ENCODE measurements around the gene WAPL. TPM values are rescaled to one million over a fixed set of nuclear protein-coding genes. Genes with fewer than 3 reads are reported as not detected.

Gene WAPL
- total and polyA plus RNA-seq, 12 donors, result 11.1 to 44.5 (median 31.2) TPM

DNA sequence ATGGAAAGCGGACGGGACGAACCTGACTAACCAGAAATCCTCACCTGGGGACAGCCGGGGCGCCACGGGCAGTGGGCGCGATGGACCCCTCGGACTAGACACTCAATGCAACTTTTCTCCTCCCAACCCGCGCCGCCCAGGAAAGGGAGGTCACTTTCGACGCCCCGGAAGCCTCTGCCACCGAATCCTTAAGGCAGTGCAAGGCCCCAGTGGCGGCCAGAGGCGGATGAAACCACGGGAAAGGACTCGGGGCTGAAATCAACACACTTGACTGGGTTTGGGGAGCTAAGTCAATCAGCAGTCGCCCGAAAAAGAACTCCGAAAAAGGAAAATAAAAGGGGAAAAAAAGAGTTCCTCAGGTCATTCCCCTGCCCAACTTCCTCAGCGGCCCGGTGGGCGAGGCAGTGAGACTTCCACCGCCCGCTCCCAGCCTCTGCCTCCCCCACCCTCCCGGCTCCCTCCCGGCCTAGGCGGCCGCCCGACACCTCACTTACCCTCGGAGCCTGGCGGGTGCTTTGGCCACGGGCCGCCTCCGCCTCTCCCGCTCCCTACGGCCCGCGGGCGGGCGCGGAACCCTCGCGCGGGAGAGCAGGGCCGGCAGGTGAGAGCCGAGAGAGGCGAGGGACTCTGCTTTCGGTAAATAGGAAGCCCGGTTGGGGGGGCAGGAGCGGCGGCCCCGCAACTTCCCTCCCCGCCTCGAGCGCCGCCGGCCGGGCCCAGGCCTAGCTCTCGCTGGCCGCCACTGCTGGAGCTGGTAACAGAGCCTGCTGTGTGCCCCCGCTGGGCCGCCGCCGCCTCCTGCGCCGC is 518 bp downstream of the WAPL start:
- Histone ChIP-seq H3K27ac (peak overlapping the region; percentile 87 to 97 (median 97)), H3K4me3 (peak overlapping the region; percentile 46 to 97 (median 90)), H3K27me3 (no peaks in the 10 kb centered on the region), H3K4me1 (replicated peaks in 1 of 2) (peaks cover 20 to 61% of the 10 kb centered on the region in 2 donors), H3K36me3 (replicated peaks in 1 of 2) (no peaks in the 10 kb centered on the region), H3K9me3 (replicated peaks in 1 of 3) (no peaks in the 10 kb centered on the region)
- intact Hi-C loops (cut with DNase I), result no loop called here
- DNase-seq, result peak; percentile 62 to 78 (median 68)
- WGBS, 4 donors, result 0 to 1% (median 0%) methylated on average over 20 to 70 of the region's 70 CpGs
- TF ChIP-seq, protein P1, sequence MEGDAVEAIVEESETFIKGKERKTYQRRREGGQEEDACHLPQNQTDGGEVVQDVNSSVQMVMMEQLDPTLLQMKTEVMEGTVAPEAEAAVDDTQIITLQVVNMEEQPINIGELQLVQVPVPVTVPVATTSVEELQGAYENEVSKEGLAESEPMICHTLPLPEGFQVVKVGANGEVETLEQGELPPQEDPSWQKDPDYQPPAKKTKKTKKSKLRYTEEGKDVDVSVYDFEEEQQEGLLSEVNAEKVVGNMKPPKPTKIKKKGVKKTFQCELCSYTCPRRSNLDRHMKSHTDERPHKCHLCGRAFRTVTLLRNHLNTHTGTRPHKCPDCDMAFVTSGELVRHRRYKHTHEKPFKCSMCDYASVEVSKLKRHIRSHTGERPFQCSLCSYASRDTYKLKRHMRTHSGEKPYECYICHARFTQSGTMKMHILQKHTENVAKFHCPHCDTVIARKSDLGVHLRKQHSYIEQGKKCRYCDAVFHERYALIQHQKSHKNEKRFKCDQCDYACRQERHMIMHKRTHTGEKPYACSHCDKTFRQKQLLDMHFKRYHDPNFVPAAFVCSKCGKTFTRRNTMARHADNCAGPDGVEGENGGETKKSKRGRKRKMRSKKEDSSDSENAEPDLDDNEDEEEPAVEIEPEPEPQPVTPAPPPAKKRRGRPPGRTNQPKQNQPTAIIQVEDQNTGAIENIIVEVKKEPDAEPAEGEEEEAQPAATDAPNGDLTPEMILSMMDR (IDR thresholded peaks at IDR 0.05), result no peak
- peak in 1 of 2 donors; percentile 9 for TF ChIP-seq POLR2A (IDR thresholded peaks at IDR 0.05)

DNA sequence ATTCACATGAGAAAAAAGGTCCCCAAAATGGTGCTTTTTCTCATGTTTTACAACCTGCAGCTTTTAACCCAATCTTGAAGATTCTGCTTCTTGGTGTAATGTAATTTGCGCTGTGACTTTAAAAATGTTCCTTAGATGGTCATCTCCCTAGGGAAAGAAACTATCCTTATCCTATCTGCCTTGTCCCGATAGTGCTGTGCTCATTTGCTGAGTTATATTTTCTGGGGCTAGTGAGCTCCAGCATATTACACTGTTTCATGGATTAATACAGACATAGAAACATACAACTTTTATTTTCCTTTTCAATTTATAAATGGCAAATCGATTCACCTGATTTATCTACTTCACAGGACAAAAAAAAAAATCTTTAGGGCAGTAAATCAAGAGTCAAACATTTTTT is 2.8 kb downstream of the WAPL start:
- DNase-seq, result no peak
- H3K4me1 ChIP-seq (replicated peaks in 1 of 2), result peaks cover 20 to 70% of the 10 kb centered on the region in 2 donors
- no peaks in the 10 kb centered on the region for H3K9me3 ChIP-seq (replicated peaks in 1 of 3)
- H3K27me3 ChIP-seq, result no peaks in the 10 kb centered on the region
- H3K27ac ChIP-seq, result no peak overlapping the region
- TF ChIP-seq, protein P1 (IDR thresholded peaks at IDR 0.05), result no peak
- TF ChIP-seq POLR2A (IDR thresholded peaks at IDR 0.05), result no peak
- 53 to 60% (median 56%) methylated on average over 3 of the region's 3 CpGs for WGBS, 4 donors
- no peak overlapping the region for H3K4me3 ChIP-seq
- intact Hi-C loops (cut with DNase I), result no loop called here
- H3K36me3 ChIP-seq (replicated peaks in 1 of 2), result peaks cover 0 to 3% of the 10 kb centered on the region in 2 donors

DNA sequence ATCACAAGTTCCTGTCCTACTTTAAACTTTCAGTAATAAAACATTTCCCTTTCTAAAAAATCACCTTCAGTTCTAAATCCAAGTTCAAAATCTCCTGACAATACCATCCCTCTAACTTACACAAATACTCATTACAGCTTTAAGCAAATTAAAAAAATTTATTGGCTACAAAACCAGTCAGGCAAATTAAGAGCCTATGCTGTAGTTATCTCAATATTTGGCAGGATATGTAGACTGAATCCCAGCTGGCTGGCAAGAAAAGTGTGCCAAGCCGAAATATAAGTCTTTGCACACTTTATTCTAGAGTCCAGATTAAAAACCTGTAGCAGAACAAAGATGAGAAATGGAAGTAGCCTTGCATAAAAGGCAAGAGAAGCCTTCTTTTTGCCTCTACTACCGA is 9.5 kb downstream of the WAPL start:
- peaks cover 0 to 3% of the 10 kb centered on the region in 2 donors for H3K36me3 ChIP-seq (replicated peaks in 1 of 2)
- no peak for TF ChIP-seq POLR2A (IDR thresholded peaks at IDR 0.05)
- TF ChIP-seq, protein P1 (IDR thresholded peaks at IDR 0.05), result no peak
- DNase-seq, result no peak
- H3K27me3 ChIP-seq, result no peaks in the 10 kb centered on the region
- intact Hi-C loops (cut with DNase I), result no loop called here
- 59 to 68% (median 64%) methylated on average over 2 of the region's 2 CpGs for WGBS, 4 donors
- no peak overlapping the region for H3K4me3 ChIP-seq
- H3K4me1 ChIP-seq (replicated peaks in 1 of 2), result peaks cover 0 to 32% of the 10 kb centered on the region in 2 donors
- no peak overlapping the region for H3K27ac ChIP-seq
- no peaks in the 10 kb centered on the region for H3K9me3 ChIP-seq (replicated peaks in 1 of 3)

DNA sequence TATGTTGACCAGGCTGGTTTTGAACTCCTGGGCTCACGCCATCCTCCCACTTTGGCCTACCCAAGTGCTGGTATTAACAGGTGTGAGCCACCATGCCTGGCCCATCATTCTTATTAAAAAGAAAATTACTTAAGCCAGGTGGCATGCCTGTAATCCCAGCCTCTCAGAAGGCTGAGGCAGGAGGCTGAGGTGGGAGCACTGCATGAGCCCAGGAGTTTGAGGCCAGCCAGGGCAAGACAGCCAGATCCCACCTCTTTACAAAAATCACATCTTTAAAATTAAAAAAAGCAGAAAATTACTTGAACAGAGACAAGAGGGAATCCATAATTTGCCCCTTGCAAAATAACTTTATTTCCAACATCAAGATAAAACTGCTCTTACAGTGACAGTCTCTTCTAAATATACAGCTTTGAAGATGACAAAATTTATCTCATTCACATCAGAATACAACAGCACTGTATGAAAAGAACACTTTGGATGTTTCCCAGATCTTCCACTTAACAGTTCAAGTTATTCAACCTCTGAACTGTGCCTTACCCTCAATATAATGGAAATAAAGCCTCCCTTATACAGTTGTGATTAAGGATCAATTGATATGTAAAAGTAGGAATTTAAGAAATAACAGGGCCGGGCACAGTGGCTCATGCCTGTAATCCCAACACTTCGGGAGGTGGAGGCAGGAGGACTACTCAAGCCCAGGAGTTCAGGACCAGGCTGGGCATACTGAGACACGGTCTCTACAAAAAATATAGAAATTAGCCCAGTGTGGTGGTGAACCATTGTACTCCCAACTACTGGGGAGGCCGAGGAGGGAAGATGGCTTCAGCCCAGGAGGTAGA is 10.3 kb downstream of the WAPL start:
- no peaks in the 10 kb centered on the region for H3K9me3 ChIP-seq (replicated peaks in 1 of 3)
- intact Hi-C loops (cut with DNase I), result no loop called here
- 94 to 97% (median 95%) methylated on average over 5 of the region's 5 CpGs for WGBS, 4 donors
- H3K4me1 ChIP-seq (replicated peaks in 1 of 2), result peaks cover 0 to 31% of the 10 kb centered on the region in 2 donors
- H3K4me3 ChIP-seq, result no peak overlapping the region
- no peaks in the 10 kb centered on the region for H3K27me3 ChIP-seq
- H3K27ac ChIP-seq, result no peak overlapping the region
- H3K36me3 ChIP-seq (replicated peaks in 1 of 2), result peaks cover 0 to 3% of the 10 kb centered on the region in 2 donors
- TF ChIP-seq, protein P1 (IDR thresholded peaks at IDR 0.05), result no peak
- no peak for TF ChIP-seq POLR2A (IDR thresholded peaks at IDR 0.05)
- no peak for DNase-seq

Measured in adrenal gland (tissue), 12 donors.